Activated CD4-positive, alpha-beta T cell treated with anti-CD3 and anti-CD28 coated beads for 36 hours (primary cell): ENCODE measurements around the gene CYP26B1. TPM values are rescaled to one million over a fixed set of nuclear protein-coding genes. Genes with fewer than 3 reads are reported as not detected.

Source experiments
- ATAC-seq: fragments of 200-7000 bp; cut with Tn5 transposase; one replicate; pipeline ENCODE4 v1.10.0; 2021; ENCODE audit warnings: mild to moderate bottlenecking, moderate library complexity
- CTCF ChIA-PET: fragments of 350-600 bp; sonication (Branson Sonifier 250); formaldehyde crosslinking; loops from one replicate; lab custom pipeline; 2021; ENCODE audit warnings: antibody characterized with exemption; lab: Charles Lee
- POLR2A ChIA-PET: fragments of 350-600 bp; sonication (Branson Sonifier 250); formaldehyde crosslinking; loops from one replicate; lab custom pipeline; 2021; ENCODE audit warnings: antibody characterized with exemption, inconsistent platforms; lab: Charles Lee
- DNase-seq: peaks from one replicate; pipeline ENCODE4 v3.0.0-alpha.2; 2020
- H3K27ac Mint-ChIP-seq: one replicate; pipeline ENCODE4 v1.8.0; 2021; ENCODE audit warnings: mixed read lengths
- H3K27me3 Mint-ChIP-seq: one replicate; pipeline ENCODE4 v1.8.0; 2021; ENCODE audit warnings: mixed read lengths
- H3K36me3 Mint-ChIP-seq: one replicate; pipeline ENCODE4 v1.8.0; 2021; ENCODE audit warnings: low read depth, mixed read lengths
- H3K4me1 Mint-ChIP-seq: one replicate; pipeline ENCODE4 v1.8.0; 2021; ENCODE audit warnings: mixed read lengths
- H3K4me3 Mint-ChIP-seq: one replicate; pipeline ENCODE4 v1.8.0; 2021; ENCODE audit warnings: mild to moderate bottlenecking, moderate library complexity, mixed read lengths
- H3K9me3 Mint-ChIP-seq: one replicate; pipeline ENCODE4 v1.8.0; 2021; ENCODE audit warnings: low read depth, mixed read lengths
- intact Hi-C, 2 experiments: fragments of 100-400 bp; cut with DNase I in 1 of 2; cut with micrococcal nuclease in 1 of 2; formaldehyde crosslinking; loops; one replicate each; pipeline versions ENCODE4 v1.14.2 to v1.15.1; 2022 to 2024; cut with DNase I, micrococcal nuclease
- total RNA-seq, 2 experiments: library from RNA; stranded (reverse); gene quantifications; one replicate each; pipeline ENCODE4 v1.2.3, GENCODE V29; 2021

CYP26B1 gene
- total RNA-seq, 2 experiments from 2014 or later = not detected

- ATAC-seq (no peak), DNase-seq (no peak)
- Mint-ChIP-seq H3K27ac (no peak overlapping the region), H3K27me3 (peaks cover 1% of the 10 kb centered on the region), H3K4me1 (no peaks in the 10 kb centered on the region), H3K9me3 (no peaks in the 10 kb centered on the region), H3K4me3 (no peak overlapping the region), H3K36me3 (no peaks in the 10 kb centered on the region)
- ChIA-PET POLR2A (no interaction called here), CTCF (interaction anchor here (0.7 kb wide), 1 partner anchor 520 kb away, joined by 3 read pairs; no protein-coding TSS in a partner anchor)
- intact Hi-C loops = no loop called here
These were observed 62.6 kb downstream of the CYP26B1 start for GRCh38 chr2:72085036-72085435.

GRCh38 chr2:72084584-72084976 is 63.1 kb downstream of the CYP26B1 start:
- ChIA-PET POLR2A (no interaction called here), CTCF (no interaction called here)
- H3K4me3 Mint-ChIP-seq = no peak overlapping the region
- H3K9me3 Mint-ChIP-seq = no peaks in the 10 kb centered on the region
- no peak overlapping the region for H3K27ac Mint-ChIP-seq
- H3K36me3 Mint-ChIP-seq = no peaks in the 10 kb centered on the region
- no peaks in the 10 kb centered on the region for H3K4me1 Mint-ChIP-seq
- no peak for ATAC-seq
- intact Hi-C loops = no loop called here
- peaks cover 1% of the 10 kb centered on the region for H3K27me3 Mint-ChIP-seq
- DNase-seq = no peak

- peaks cover under 1% of the 10 kb centered on the region for H3K27me3 Mint-ChIP-seq
- ChIA-PET POLR2A (no interaction called here), CTCF (no interaction called here)
- no peak for ATAC-seq
- intact Hi-C loops = no loop called here
- H3K4me3 Mint-ChIP-seq = no peak overlapping the region
- H3K27ac Mint-ChIP-seq = no peak overlapping the region
- H3K36me3 Mint-ChIP-seq = no peaks in the 10 kb centered on the region
- no peaks in the 10 kb centered on the region for H3K9me3 Mint-ChIP-seq
- DNase-seq = no peak
- H3K4me1 Mint-ChIP-seq = no peaks in the 10 kb centered on the region
These were observed 63.7 kb downstream of the CYP26B1 start for GRCh38 chr2:72083751-72084583.

GRCh38 chr2:72082887-72083286 is 64.8 kb downstream of the CYP26B1 start:
- H3K4me1 Mint-ChIP-seq = no peaks in the 10 kb centered on the region
- no peak overlapping the region for H3K27ac Mint-ChIP-seq
- CTCF ChIA-PET = interaction anchor here (0.6 kb wide), 1 partner anchor 305 kb away, joined by 4 read pairs; no protein-coding TSS in a partner anchor
- H3K36me3 Mint-ChIP-seq = no peaks in the 10 kb centered on the region
- H3K4me3 Mint-ChIP-seq = no peak overlapping the region
- peaks cover 2% of the 10 kb centered on the region for H3K27me3 Mint-ChIP-seq
- DNase-seq = no peak
- POLR2A ChIA-PET = no interaction called here
- H3K9me3 Mint-ChIP-seq = no peaks in the 10 kb centered on the region
- intact Hi-C loops = no loop called here
- ATAC-seq = no peak

GRCh38 chr2:72082021-72082601 is 65.6 kb downstream of the CYP26B1 start:
- ATAC-seq (no peak), DNase-seq (no peak)
- Mint-ChIP-seq H3K27me3 (peaks cover 5% of the 10 kb centered on the region), H3K4me1 (no peaks in the 10 kb centered on the region), H3K27ac (no peak overlapping the region), H3K4me3 (no peak overlapping the region), H3K9me3 (no peaks in the 10 kb centered on the region), H3K36me3 (no peaks in the 10 kb centered on the region)
- CTCF ChIA-PET = interaction anchor here (0.6 kb wide), 1 partner anchor 305 kb away, joined by 4 read pairs; no protein-coding TSS in a partner anchor
- intact Hi-C loops = no loop called here
- POLR2A ChIA-PET = no interaction called here

GRCh38 chr2:72081451-72081850 is 66.2 kb downstream of the CYP26B1 start:
- H3K36me3 Mint-ChIP-seq = no peaks in the 10 kb centered on the region
- H3K4me3 Mint-ChIP-seq = no peak overlapping the region
- ChIA-PET CTCF (no interaction called here), POLR2A (no interaction called here)
- H3K4me1 Mint-ChIP-seq = no peaks in the 10 kb centered on the region
- intact Hi-C loops = no loop called here
- no peaks in the 10 kb centered on the region for H3K9me3 Mint-ChIP-seq
- no peak for ATAC-seq
- no peak for DNase-seq
- H3K27me3 Mint-ChIP-seq = peaks cover 5% of the 10 kb centered on the region
- no peak overlapping the region for H3K27ac Mint-ChIP-seq

GRCh38 chr2:72080286-72081145 is 67.1 kb downstream of the CYP26B1 start:
- ChIA-PET POLR2A (no interaction called here), CTCF (interaction anchor here (0.7 kb wide), 1 partner anchor 474 kb away, joined by 3 read pairs; no protein-coding TSS in a partner anchor)
- Mint-ChIP-seq H3K27me3 (peaks cover 9% of the 10 kb centered on the region), H3K36me3 (no peaks in the 10 kb centered on the region), H3K27ac (no peak overlapping the region), H3K9me3 (peaks cover 6% of the 10 kb centered on the region), H3K4me3 (no peak overlapping the region), H3K4me1 (no peaks in the 10 kb centered on the region)
- DNase-seq = no peak
- no peak for ATAC-seq
- intact Hi-C loops = no loop called here
